Measurements from ENCODE around the gene SRA1. TPM values are rescaled to one million over a fixed set of nuclear protein-coding genes. Genes with fewer than 3 reads are reported as not detected.

SRA1 gene
- total and polyA plus RNA-seq, 8 donors: 7.0 to 29.7 (median 11.5) TPM

- Histone ChIP-seq H3K36me3 (peaks cover 0 to 7% (median 2%) of the 10 kb centered on the region in 3 donors), H3K4me1 (peaks cover 5 to 19% (median 9%) of the 10 kb centered on the region in 3 donors), H3K27ac (no peak overlapping the region), H3K4me3 (peak overlapping the region in 1 of 4 donors; percentile 80), H3K27me3 (no peaks in the 10 kb centered on the region), H3K9me3 (no peaks in the 10 kb centered on the region)
- TF ChIP-seq, protein P1, sequence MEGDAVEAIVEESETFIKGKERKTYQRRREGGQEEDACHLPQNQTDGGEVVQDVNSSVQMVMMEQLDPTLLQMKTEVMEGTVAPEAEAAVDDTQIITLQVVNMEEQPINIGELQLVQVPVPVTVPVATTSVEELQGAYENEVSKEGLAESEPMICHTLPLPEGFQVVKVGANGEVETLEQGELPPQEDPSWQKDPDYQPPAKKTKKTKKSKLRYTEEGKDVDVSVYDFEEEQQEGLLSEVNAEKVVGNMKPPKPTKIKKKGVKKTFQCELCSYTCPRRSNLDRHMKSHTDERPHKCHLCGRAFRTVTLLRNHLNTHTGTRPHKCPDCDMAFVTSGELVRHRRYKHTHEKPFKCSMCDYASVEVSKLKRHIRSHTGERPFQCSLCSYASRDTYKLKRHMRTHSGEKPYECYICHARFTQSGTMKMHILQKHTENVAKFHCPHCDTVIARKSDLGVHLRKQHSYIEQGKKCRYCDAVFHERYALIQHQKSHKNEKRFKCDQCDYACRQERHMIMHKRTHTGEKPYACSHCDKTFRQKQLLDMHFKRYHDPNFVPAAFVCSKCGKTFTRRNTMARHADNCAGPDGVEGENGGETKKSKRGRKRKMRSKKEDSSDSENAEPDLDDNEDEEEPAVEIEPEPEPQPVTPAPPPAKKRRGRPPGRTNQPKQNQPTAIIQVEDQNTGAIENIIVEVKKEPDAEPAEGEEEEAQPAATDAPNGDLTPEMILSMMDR (IDR thresholded peaks at IDR 0.05): no peak
- intact Hi-C loops (cut with DNase I): no loop called here
- ATAC-seq (no peak), FAIRE-seq (no peak), DNase-seq (no peak)
- WGBS, 2 donors: 52 to 73% methylated on average over 1 of the region's 1 CpG
Observed at GRCh38 chr5:140555747-140556312, 1.4 kb downstream of the SRA1 start.

- intact Hi-C loops (cut with DNase I): no loop called here
Observed at GRCh38 chr5:140554454-140554853, 2.8 kb downstream of the SRA1 start.

GRCh38 chr5:140553657-140554056 is 3.6 kb downstream of the SRA1 start:
- H3K4me1 ChIP-seq: peaks cover 14 to 27% (median 17%) of the 10 kb centered on the region in 3 donors
- H3K27ac ChIP-seq: peak overlapping the region in 1 of 4 donors; percentile 15
- no peak overlapping the region for H3K4me3 ChIP-seq
- DNase-seq: no peak
- intact Hi-C loops (cut with DNase I): no loop called here
- WGBS, 2 donors: 86 to 94% methylated on average over 2 of the region's 2 CpGs
- no peaks in the 10 kb centered on the region for H3K27me3 ChIP-seq
- peaks cover 0 to 19% (median 11%) of the 10 kb centered on the region in 3 donors for H3K36me3 ChIP-seq
- ATAC-seq: no peak
- H3K9me3 ChIP-seq: no peaks in the 10 kb centered on the region
- no peak for FAIRE-seq
- TF ChIP-seq, protein P1 (IDR thresholded peaks at IDR 0.05): no peak

More at GRCh38 chr5:140554454-140554853, 2.8 kb downstream of the SRA1 start:
- Histone ChIP-seq H3K36me3 (peaks cover 0 to 19% (median 11%) of the 10 kb centered on the region in 3 donors), H3K4me1 (peaks cover 6 to 19% (median 9%) of the 10 kb centered on the region in 3 donors), H3K9me3 (no peaks in the 10 kb centered on the region), H3K27me3 (no peaks in the 10 kb centered on the region), H3K27ac (no peak overlapping the region), H3K4me3 (no peak overlapping the region)
- FAIRE-seq (no peak), ATAC-seq (no peak), DNase-seq (no peak)
- 29 to 34% methylated on average over 2 of the region's 2 CpGs for WGBS, 2 donors
- TF ChIP-seq, protein P1 (IDR thresholded peaks at IDR 0.05): no peak

DNA sequence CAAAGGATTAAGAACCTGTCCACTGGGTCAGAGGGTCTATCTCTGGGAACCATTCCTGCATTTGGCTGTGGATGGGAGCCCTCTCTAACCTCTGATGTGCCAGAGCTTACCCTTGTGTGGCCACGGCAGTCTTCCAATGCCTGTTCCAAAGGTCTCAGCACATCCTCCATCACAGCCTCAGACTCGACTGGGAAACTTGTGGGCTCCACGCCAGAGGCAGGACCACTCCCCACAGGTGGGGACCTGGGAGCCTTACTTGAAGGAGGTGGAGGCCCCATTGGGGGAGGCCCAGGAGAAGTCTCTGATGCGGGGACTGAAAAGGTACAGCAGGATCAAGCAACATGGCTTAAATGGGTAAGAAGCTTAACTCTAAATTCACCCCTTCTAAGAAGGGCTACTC is 5.4 kb downstream of the SRA1 start:
- H3K4me1 ChIP-seq: peaks cover 19 to 35% (median 20%) of the 10 kb centered on the region in 3 donors
- no peak for ATAC-seq
- intact Hi-C loops (cut with DNase I): no loop called here

More for the DNA sequence above, 5.4 kb downstream of the SRA1 start:
- no peak overlapping the region for H3K27ac ChIP-seq
- H3K27me3 ChIP-seq: no peaks in the 10 kb centered on the region
- no peak for DNase-seq
- FAIRE-seq: no peak
- TF ChIP-seq, protein P1 (IDR thresholded peaks at IDR 0.05): no peak
- WGBS, 2 donors: 85% methylated on average over 4 of the region's 4 CpGs
- no peaks in the 10 kb centered on the region for H3K9me3 ChIP-seq
- H3K4me3 ChIP-seq: no peak overlapping the region
- H3K36me3 ChIP-seq: peaks cover 0 to 19% (median 11%) of the 10 kb centered on the region in 3 donors

All from pancreas (tissue), 10 donors.